Stimulated activated CD4-positive, alpha-beta T cell treated with anti-CD3 and anti-CD28 coated beads, Interleukin-15, amount 100 ng/mL, for 48 hours (primary cell): ENCODE measurements around the gene F9.
"Not testable (repeated sequence)": the region's sequence is repeated elsewhere in the genome, so short reads cannot be mapped to it uniquely, and the experiment has no call there.

Experiments used
- DNase-seq, 2 donors: peaks; one replicate each; pipeline ENCODE4 v3.0.0-alpha.2; 2020; ENCODE audit warnings: low read depth in 2 of 2

Gene F9

DNA sequence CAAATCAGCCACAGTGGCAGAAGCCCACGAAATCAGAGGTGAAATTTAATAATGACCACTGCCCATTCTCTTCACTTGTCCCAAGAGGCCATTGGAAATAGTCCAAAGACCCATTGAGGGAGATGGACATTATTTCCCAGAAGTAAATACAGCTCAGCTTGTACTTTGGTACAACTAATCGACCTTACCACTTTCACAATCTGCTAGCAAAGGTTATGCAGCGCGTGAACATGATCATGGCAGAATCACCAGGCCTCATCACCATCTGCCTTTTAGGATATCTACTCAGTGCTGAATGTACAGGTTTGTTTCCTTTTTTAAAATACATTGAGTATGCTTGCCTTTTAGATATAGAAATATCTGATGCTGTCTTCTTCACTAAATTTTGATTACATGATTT is at the start of gene F9:
TSS of gene F9 (plus strand) at position 190 of the 400 bp plus-strand sequence. CDS start at position 216, 26 bp downstream.
- DNase-seq: no peak

- no peak for DNase-seq
These were observed 46.8 kb upstream of the F9 start for GRCh38 chrX:139483699-139484098.

DNA sequence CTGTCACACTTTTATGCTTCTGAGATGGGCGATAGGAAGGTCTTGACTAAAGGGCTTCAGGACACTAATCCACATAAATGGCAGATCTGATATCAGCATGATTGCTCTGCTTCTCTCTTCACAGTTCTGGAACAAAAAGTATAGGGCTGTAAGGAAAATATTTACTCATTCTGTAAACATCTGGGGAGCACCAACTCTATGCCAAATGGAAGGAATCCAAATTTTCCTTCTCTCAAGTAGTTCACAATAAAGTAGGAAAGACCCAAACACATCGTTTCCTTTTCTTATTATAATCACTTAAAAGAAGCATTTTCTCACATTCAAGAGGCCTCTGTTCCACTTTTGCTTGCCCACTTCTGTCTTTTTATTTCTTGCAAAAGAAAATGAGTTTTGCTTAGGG is 45.9 kb upstream of the F9 start:
- DNase-seq: no peak

DNA sequence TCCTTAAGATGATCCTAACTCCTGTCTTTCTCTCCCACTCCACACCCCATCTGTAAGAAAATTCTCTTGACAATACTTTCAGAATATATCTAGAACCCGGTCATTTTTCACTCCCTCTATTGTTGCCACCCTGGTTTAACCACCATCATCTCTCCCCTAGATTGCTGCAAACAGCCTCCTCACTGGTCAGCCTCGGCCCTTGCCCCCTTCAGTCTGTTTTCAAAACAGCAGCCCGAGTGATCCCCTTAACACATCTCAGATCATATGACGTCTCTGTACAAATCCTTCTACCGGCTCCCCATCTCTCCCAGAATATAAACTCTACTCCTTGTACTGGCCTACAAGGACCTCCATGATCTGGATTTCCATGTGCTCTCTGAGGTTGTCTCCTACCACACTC is 35.2 kb upstream of the F9 start:
- no peak for DNase-seq

DNA sequence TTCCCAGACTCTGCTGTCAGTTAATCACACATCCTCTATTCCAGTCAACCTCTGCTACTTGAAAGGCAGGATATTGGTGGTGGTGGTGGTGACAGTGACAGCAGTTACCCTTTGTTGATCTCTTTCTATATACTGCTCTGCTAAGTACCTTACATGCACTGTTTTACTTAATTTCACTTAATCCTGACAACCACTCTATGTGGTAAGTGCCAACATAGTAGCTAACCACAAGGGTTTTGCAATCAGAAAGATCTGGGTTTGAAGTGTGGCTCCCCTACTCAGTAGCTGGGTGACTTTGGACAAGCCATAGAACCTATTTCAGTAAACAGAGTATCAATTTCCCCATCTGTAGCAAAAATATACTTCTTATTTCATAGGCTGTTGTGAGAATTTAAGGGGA is 24.2 kb upstream of the F9 start:
- DNase-seq: no peak

- DNase-seq: no peak
These were observed 22.4 kb upstream of the F9 start for GRCh38 chrX:139508099-139508498.

GRCh38 chrX:139518475-139518874 is 12.1 kb upstream of the F9 start:
- DNase-seq: no peak

DNA sequence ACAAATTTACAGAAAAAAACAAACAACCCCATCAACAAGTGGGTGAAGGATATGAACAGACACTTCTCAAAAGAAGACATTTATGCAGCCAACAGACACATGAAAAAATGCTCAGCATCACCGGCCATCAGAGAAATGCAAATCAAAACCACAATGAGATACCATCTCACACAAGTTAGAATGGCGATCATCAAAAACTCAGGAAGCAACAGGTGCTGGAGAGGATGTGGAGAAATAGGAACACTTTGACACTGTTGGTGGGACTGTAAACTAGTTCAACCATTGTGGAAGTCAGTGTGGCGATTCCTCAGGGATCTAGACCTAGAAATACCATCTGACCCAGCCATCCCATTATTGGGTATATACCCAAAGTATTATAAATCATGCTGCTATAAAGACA is 1.7 kb upstream of the F9 start:
- DNase-seq: not testable (repeated sequence)

GRCh38 chrX:139532834-139533233 is 2.3 kb downstream of the F9 start:
- no peak for DNase-seq

DNA sequence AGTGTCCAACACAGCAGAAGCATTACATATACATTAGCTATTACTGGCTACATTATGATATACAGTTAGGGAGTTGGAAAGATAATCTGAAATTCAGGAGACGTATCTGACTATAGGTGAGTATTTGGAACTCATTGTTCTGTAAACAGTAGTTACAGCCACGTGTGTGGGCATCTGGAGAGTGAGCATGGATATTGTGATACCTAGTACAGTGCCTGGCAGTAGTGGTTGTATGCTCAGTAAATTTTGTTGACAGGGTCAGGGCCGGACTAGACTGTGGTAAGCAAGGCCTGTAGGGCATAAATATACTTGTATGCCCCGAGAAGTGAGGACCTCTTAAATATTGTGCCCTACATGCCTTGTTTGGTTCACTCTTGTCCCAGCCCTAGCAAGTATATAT is 2.9 kb downstream of the F9 start:
- DNase-seq: no peak

DNA sequence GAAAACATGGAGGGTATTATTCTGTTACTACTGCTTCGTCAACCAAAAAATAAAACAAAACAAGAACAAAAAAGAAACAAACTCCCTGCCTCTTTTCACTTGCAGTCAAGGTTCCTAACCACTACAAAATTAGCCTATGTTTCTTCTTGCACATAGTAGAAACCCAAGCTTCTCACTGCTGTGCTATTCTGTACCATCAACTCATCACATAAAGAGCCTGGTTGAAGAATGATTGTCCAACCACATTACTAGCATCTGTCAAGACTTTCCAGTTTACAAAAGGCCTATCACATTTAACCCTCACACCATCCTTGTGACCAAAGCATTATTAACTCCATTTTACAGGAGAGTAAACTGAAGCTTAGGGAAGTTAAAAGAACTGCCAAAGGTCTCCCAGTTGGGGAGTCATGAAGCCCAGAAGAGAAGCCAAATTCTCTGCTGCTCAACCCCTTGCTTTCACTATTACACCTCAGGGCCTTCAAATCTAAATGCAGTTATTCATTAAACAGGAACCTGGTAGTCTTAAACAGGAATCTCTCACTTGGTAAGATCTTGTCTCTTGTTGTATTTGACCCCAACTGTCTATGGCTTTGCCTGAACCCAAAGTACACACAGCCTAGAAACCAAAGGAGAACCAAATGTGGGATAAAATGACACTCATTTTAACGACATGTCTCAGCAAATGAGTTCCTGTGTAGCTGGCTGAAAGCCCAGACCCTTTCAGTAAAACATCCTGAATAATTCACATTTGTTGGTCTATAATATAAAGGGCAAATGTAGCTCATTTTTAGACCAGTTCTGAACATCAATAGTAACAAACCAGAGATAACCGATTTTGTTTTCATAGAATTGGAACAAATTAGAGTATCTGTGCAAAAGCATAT is 8.6 kb downstream of the F9 start:
- DNase-seq: no peak

GRCh38 chrX:139542652-139543051 is 12.1 kb downstream of the F9 start:
- no peak for DNase-seq

DNA sequence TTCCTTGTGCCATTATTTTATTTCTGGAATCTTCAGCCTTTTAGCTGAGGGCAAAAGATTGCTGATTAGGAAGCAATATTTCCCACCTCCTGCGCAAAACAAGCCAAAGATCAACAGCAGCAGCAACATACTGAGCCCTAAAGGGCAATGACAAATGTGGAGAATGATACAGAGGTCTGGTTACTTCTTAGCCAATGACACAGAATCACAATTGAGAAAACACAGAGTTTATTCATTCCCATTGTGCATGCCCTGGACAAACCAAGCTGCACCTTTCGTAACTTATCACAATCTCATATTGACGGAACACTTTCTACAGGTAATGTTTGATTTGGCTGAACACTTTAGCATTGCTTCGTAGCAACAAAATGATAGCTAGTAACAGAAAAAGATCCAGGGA is 13.4 kb downstream of the F9 start:
- DNase-seq: no peak

- no peak for DNase-seq
These were observed 14.1 kb downstream of the F9 start for GRCh38 chrX:139544591-139544990.

DNA sequence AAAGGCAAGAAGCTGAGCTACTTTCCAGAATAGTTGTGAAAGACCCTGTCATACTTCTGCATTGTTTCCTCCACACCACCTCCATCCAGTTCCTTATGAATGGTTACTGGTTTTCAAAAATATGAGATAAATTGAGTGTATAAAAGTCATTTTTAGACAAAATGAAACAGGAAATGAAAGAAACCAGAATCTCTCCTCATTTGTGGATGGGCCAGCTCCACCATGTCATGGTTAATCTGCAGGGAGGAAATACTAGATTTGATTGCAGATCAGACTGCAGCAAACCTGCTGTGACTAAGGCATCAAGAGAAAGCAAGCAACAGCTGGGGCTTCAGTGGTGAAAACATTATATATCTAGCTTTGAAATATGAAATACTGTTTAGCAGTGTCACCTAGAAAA is 23.8 kb downstream of the F9 start:
- DNase-seq: no peak

DNA sequence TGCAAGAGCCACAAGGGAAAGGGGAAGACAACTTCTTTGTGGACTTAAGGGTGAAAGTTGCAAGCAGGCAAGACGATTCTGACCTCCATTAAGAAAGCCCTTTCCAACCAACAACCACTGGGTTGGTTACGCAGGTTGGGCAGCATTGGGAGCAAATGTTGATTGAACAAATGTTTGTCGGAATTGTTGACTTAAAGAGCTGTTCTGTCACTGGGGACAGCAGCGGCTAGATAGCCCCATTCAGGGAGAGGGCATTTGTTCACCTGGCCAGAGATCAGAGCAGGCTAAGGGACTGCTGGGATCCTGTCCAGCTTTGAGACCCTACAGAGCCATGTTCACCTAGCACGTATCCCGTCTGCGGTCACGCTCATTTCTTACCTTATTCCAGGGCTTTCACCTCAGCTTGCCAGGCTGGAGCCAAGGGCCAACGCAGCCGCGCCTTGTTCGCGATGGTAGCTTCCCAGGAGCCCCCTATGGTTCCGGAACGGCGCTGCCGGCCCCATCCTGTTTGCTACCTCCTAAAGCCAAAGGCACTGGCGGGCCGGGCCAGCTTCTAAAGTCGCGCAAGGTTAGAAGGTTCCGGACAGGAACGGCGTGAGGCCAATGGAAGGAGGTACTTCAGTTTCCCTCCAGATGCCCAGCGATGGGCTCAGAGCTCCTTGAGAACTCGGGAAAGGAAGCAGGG is 24.6 kb downstream of the F9 start:
- no peak for DNase-seq

GRCh38 chrX:139559383-139560042 is 29.0 kb downstream of the F9 start:
- DNase-seq: peak in 1 of 2 donors; percentile 7

DNA sequence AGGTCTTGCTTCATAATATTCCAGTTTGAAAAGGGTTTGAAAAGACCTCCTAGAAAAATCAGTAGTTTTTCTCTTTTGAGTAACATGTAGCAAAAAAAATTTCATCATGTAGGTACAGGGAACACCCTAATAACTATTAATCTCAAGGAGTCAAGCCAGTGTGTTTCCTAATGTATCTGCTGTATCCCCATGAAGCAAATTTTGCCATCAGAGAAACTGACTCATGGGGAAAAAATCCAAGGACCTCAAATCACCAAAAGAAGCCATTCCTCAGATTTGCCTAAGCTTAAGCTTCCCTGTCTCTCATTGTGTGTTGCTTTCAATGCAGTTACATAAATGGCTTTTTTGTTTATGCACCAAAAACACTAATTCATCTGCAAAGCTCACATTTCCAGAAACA is 29.7 kb downstream of the F9 start:
- no peak for DNase-seq

DNA sequence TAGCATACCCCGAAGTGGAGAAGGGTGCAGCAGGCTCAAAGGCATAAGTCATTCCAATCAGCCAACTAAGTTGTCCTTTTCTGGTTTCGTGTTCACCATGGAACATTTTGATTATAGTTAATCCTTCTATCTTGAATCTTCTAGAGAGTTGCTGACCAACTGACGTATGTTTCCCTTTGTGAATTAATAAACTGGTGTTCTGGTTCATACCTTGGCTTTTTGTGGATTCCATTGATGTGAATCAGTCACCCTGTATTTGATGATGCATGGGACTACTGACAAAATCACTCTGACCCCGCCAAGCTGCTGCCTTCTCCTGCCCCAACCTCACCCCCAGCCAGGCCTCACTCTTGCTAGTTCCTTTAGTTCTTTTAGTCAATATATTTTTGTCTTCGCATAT is 32.7 kb downstream of the F9 start:
- no peak for DNase-seq

DNA sequence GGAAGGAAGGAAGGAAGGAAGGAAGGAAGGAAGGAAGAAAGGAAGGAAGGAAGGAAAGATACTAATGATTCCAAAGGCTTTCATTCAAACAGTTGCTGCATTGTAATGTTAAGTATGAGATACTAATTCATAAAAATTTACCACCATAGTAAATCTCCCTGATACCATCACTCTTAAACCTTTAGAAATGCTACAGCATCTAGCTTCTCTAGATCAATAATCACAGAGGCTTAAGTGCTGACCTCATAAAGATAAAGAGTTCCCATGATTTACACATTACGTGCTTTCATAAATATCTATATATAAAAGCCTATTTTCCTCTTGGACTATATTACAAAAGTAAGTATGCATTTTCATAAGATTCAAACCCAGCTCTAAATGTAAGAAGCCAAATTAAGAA is 36.4 kb downstream of the F9 start:
- DNase-seq: no peak

GRCh38 chrX:139581068-139581467 is 50.5 kb downstream of the F9 start:
- DNase-seq: no peak

- DNase-seq: no peak
These were observed 55.1 kb downstream of the F9 start for GRCh38 chrX:139585613-139586012.

DNA sequence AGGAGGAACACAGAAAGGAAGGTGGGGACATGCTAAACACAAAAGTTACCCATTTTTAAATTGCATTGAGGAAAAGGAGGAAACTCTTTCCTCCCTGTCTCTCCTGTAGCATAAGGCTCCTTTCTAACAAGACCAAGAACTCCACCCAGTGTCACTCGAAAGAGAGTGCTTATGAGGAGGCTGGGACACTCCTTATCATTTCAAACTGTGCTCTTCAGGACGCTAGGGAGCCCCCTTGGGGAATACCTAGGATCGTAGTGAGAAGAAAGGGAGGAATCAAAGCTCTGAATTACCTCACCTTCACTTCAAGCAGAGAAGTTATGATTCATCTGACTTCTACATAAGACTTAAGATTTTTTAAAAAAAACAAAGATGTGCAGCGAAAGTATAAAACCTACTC is 65.5 kb downstream of the F9 start:
- DNase-seq: no peak
